Measurements from ENCODE around the gene FNDC8.
"Not testable (repeated sequence)": the region's sequence is repeated elsewhere in the genome, so short reads cannot be mapped to it uniquely, and the experiment has no call there.

FNDC8 gene

DNA sequence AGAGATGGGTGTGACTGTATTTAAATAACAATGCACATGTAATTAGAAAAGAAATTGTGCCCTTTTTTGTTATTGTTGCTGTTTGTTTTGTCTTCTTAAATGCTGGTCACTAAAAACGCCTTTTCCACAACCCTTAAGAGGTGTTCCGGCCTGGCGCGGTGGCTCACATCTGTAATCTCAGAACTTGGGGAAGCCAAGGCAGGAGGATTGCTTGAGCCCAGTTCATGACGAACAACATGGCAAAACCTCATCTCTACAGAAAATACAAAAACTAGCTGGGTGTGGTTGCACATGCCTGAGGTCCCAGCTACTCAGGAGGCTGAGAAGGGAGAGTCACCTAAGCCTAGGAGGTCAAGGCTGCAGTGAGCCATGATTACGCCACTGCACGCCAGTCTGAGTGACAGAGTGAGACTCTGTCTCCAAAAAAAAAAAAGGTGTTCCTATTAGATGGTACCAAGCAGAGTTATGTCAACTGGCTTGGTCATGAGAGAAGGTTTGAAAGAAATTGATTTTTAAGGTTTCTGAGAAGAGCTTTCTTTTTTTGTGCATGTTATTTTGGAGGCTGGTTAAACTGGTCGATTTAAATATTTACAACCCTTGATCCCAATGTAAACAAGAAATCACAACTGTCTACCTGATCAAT, 34.4 kb upstream of the FNDC8 start:
- peaks cover 17% of the 10 kb centered on the region for H3K36me3 Mint-ChIP-seq (ENCODE audit: insufficient read depth)
- peaks cover 40 to 60% of the 10 kb centered on the region in 2 donors for H3K4me1 Mint-ChIP-seq (ENCODE audit: low read depth in 2 of 2)
- peak overlapping the region; percentile 96 to 99 for H3K27ac Mint-ChIP-seq
- H3K4me3 Mint-ChIP-seq, result peak overlapping the region; percentile 94 to 97
- DNase-seq (no peak), ATAC-seq (replicated peaks) (no peak)
- H3K9me3 Mint-ChIP-seq, result no peaks in the 10 kb centered on the region
- no peaks in the 10 kb centered on the region for H3K27me3 Mint-ChIP-seq

DNA sequence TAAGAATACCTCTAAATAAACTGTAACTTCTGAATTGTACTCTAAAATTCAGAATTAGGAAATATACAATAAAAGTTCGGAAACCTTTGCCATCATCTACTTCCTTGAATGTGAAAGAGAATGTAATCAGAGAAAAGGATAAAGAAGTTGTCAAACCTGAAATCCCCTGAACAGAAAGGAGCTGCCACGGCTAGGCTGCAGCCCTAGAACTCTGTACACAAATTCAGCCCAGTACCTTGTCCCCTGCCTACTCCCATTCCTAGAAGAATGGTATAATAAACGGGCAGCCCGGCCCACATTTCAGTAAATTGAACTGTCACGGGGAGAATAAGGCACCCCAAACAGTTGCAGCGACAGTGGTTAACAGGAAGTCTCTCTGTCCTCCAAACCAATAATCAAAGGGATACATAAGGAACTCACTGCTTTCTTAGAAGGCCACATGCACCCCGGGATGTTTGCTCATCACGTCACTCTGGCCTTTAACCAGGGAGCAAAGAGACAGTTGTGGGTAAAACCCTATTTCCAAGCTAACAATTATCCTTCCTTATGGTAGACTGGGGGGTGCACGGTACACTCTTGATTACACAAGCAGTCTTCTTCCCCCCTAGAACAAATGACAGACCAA, 33.6 kb upstream of the FNDC8 start:
- Mint-ChIP-seq H3K27me3 (no peaks in the 10 kb centered on the region), H3K36me3 (ENCODE audit: insufficient read depth) (peaks cover 17% of the 10 kb centered on the region), H3K9me3 (no peaks in the 10 kb centered on the region), H3K4me3 (peak overlapping the region; percentile 94 to 97), H3K4me1 (ENCODE audit: low read depth in 2 of 2) (peaks cover 36 to 52% of the 10 kb centered on the region in 2 donors), H3K27ac (peak overlapping the region; percentile 96 to 99)
- peak; percentile 11 to 26 (median 16) for DNase-seq
- no peak for ATAC-seq (replicated peaks)

DNA sequence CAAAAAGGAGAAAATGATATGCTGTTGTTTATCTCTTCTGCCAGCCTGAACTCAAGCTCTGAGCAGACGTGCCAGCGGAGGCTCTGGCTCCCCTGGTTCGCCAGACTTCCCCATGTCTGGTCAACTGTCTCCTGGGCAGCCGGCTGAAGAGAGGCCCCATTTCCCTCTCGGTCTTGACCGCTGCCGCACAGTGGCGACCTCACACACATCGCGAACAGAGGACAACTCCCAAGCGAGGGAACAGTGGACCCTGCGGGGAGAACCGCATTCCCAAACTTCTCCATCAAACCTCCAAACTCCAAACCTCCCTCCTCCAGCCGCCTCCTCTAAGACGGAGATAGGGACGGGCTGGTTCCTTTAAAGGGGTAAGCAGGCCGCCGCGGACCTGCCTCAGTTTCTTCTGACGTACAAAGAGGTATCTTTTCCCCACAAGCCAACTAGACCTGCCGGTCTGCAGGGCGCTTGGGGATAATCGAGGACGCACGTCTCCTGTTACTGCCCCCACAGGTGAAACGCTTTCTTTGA, 33.0 kb upstream of the FNDC8 start:
- Mint-ChIP-seq H3K27me3 (no peaks in the 10 kb centered on the region), H3K4me3 (peak overlapping the region; percentile 94 to 97), H3K27ac (peak overlapping the region; percentile 96 to 99), H3K4me1 (ENCODE audit: low read depth in 2 of 2) (peaks cover 31 to 46% of the 10 kb centered on the region in 2 donors), H3K9me3 (no peaks in the 10 kb centered on the region), H3K36me3 (ENCODE audit: insufficient read depth) (peaks cover 17% of the 10 kb centered on the region)
- ATAC-seq (replicated peaks), result peak; percentile 1
- DNase-seq, result peak in 2 of 3 experiments; percentile 9 to 24

- Mint-ChIP-seq H3K27ac (peak overlapping the region; percentile 96 to 99), H3K9me3 (no peaks in the 10 kb centered on the region), H3K4me3 (peak overlapping the region; percentile 94 to 97), H3K27me3 (no peaks in the 10 kb centered on the region), H3K4me1 (ENCODE audit: low read depth in 2 of 2) (peaks cover 29 to 40% of the 10 kb centered on the region in 2 donors), H3K36me3 (ENCODE audit: insufficient read depth) (peaks cover 17% of the 10 kb centered on the region)
- ATAC-seq (replicated peaks) (peak; percentile 82), DNase-seq (peak; percentile 85 to 91 (median 89))
Measured at GRCh38 chr17:35088881-35089585, 32.4 kb upstream of the FNDC8 start.

DNA sequence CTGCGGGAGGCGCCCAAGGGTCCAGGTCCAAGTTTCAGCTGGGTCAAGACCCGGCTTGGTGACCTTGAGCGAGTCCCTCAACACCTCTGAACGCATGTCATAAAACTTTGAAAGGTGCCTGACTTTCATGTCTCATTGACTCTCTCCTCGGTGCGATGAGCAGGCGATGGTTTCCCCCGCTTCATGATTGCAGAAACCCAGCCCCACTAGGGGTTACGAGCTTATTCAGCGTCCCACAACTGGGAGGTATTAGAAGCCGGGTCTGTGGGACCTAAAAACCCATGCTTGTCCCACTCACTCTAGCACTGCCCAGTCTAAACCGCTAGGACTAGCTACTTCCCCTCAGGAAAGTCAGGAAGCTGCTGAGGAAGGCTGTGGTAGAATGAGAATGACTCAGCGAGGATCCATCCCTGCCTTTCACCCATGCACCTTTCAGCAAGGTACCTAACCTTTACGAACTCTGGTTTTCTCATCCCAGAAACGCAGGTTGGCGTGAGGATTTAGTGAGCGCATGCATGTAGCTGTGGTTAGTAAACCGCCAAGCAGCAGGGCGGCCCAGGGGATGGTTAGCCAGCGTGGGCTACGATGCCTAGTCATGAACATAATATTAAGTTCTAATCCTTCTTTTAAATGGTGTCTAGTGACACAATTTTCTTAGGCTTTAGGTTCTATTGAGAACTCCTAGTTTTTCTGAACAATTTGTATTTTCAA, 31.7 kb upstream of the FNDC8 start:
- DNase-seq (no peak), ATAC-seq (replicated peaks) (peak; percentile 24)
- Mint-ChIP-seq H3K27me3 (no peaks in the 10 kb centered on the region), H3K4me1 (ENCODE audit: low read depth in 2 of 2) (peaks cover 29 to 38% of the 10 kb centered on the region in 2 donors), H3K9me3 (no peaks in the 10 kb centered on the region), H3K4me3 (peak overlapping the region; percentile 94 to 97), H3K36me3 (ENCODE audit: insufficient read depth) (peaks cover 17% of the 10 kb centered on the region), H3K27ac (peak overlapping the region; percentile 93 to 99)

GRCh38 chr17:35090707-35091106, 30.7 kb upstream of the FNDC8 start:
- peaks cover 17% of the 10 kb centered on the region for H3K36me3 Mint-ChIP-seq (ENCODE audit: insufficient read depth)
- peak overlapping the region in 1 of 2 donors; percentile 19 for H3K4me3 Mint-ChIP-seq
- DNase-seq; H3K9me3 Mint-ChIP-seq; ATAC-seq (replicated peaks); H3K27me3 Mint-ChIP-seq: not testable (repeated sequence)
- peaks cover 26 to 29% of the 10 kb centered on the region in 2 donors for H3K4me1 Mint-ChIP-seq (ENCODE audit: low read depth in 2 of 2)
- peak overlapping the region in 1 of 2 donors; percentile 93 for H3K27ac Mint-ChIP-seq

- ATAC-seq (replicated peaks), result no peak
- Mint-ChIP-seq H3K4me1 (ENCODE audit: low read depth in 2 of 2) (peaks cover 0 to under 1% of the 10 kb centered on the region in 2 donors), H3K9me3 (no peaks in the 10 kb centered on the region), H3K4me3 (no peak overlapping the region), H3K36me3 (ENCODE audit: insufficient read depth) (peaks cover 3% of the 10 kb centered on the region), H3K27ac (no peak overlapping the region), H3K27me3 (no peaks in the 10 kb centered on the region)
- no peak for DNase-seq
Measured at GRCh38 chr17:35094902-35095301, 26.5 kb upstream of the FNDC8 start.

DNA sequence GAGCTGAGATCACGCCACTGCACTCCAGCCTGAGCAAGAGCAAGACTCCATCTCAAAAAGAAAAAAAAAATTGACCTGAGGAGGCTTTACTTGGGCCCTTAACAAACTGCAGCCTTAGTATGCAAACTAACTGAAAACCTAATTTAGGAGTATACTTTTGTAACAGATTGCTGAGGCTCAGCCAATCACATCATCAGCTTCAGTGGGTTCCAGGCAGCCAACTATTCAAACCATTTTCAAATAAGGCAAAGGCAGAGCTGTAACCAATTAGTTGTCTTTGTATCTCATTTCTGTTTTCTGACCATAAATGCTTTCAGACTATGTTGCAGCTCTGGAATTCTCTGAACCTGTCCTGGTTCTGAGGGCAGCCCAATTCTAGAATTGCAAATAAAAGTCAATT, 25.7 kb upstream of the FNDC8 start:
- Mint-ChIP-seq H3K27me3 (no peaks in the 10 kb centered on the region), H3K27ac (no peak overlapping the region), H3K4me3 (no peak overlapping the region), H3K9me3 (no peaks in the 10 kb centered on the region), H3K36me3 (ENCODE audit: insufficient read depth) (peaks cover 7% of the 10 kb centered on the region), H3K4me1 (ENCODE audit: low read depth in 2 of 2) (no peaks in the 10 kb centered on the region)
- no peak for ATAC-seq (replicated peaks)
- no peak for DNase-seq

- H3K27ac Mint-ChIP-seq, result no peak overlapping the region
- DNase-seq, result no peak
- peaks cover 10% of the 10 kb centered on the region for H3K36me3 Mint-ChIP-seq (ENCODE audit: insufficient read depth)
- no peak overlapping the region for H3K4me3 Mint-ChIP-seq
- H3K9me3 Mint-ChIP-seq, result no peaks in the 10 kb centered on the region
- no peak for ATAC-seq (replicated peaks)
- H3K27me3 Mint-ChIP-seq, result no peaks in the 10 kb centered on the region
- H3K4me1 Mint-ChIP-seq (ENCODE audit: low read depth in 2 of 2), result no peaks in the 10 kb centered on the region
Measured at GRCh38 chr17:35097776-35098175, 23.6 kb upstream of the FNDC8 start.

DNA sequence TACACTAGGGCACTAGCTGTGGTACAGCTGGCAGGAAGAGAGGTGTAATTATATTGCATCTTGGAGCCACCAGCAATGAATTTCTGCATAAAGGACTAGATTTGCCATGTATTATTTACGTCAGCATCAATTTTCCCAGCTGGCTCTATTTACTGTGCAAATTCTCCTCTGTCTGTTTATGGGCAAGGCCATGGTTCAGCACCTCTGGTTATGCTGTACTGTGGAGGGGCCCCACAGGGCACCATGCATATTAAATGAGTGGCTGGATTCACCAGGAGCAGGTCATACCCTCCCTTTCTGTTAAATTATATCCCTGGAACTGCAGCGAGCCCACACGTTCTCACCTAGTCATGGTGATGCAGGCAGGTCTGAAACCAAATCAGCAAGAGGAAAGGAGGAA, 21.5 kb upstream of the FNDC8 start:
- ATAC-seq (replicated peaks), result no peak
- Mint-ChIP-seq H3K4me1 (ENCODE audit: low read depth in 2 of 2) (no peaks in the 10 kb centered on the region), H3K27ac (no peak overlapping the region), H3K4me3 (no peak overlapping the region), H3K27me3 (no peaks in the 10 kb centered on the region), H3K9me3 (no peaks in the 10 kb centered on the region), H3K36me3 (ENCODE audit: insufficient read depth) (peaks cover 10% of the 10 kb centered on the region)
- no peak for DNase-seq

DNA sequence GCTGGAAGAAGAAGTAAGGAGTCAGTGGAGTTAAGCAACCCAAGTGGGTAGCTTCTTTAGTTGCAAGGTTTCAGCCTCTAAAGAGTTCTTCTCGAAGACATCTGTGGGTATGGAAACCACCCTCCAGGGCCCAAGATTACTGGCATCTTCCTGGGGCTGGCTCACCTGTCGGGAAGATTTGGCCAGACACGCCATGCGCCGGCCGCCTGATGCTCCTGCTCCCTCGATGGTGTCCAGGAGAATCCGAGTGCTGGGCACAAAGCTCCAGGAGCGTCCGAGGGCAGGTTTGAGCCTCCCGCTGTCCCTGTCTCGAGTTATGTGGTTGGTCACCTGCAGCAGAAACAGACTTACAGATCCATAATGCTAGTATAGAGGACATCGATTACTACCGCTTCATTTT, 20.4 kb upstream of the FNDC8 start:
- no peak for DNase-seq
- peak overlapping the region in 1 of 2 donors; percentile 62 for H3K27ac Mint-ChIP-seq
- no peak for ATAC-seq (replicated peaks)
- no peaks in the 10 kb centered on the region for H3K27me3 Mint-ChIP-seq
- no peaks in the 10 kb centered on the region for H3K9me3 Mint-ChIP-seq
- peaks cover 14% of the 10 kb centered on the region for H3K36me3 Mint-ChIP-seq (ENCODE audit: insufficient read depth)
- H3K4me3 Mint-ChIP-seq, result no peak overlapping the region
- H3K4me1 Mint-ChIP-seq (ENCODE audit: low read depth in 2 of 2), result no peaks in the 10 kb centered on the region

DNA sequence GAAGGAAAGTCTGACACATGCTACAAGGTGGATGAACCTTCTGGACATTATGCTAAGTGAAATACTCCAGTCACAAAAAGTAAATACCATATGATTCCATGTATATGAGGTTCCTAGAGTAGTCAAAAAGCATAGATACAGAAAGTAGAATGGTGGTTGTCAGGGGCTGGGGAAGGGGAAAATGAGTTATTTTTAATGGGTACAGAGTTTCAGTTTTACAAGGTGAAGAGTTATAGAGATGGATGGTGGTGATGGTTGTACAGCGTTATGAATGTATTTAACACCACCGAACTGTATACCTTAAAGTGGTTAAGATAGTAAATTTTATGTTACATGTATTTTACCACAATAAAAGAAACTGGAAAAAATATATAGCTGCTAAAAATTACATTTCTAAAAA, 19.7 kb upstream of the FNDC8 start:
- H3K27ac Mint-ChIP-seq, result peak overlapping the region in 1 of 2 donors; percentile 62
- ATAC-seq (replicated peaks) (no peak), DNase-seq (no peak)
- H3K36me3 Mint-ChIP-seq (ENCODE audit: insufficient read depth), result peaks cover 16% of the 10 kb centered on the region
- no peaks in the 10 kb centered on the region for H3K9me3 Mint-ChIP-seq
- H3K27me3 Mint-ChIP-seq, result no peaks in the 10 kb centered on the region
- H3K4me3 Mint-ChIP-seq, result no peak overlapping the region
- peaks cover 0 to 6% of the 10 kb centered on the region in 2 donors for H3K4me1 Mint-ChIP-seq (ENCODE audit: low read depth in 2 of 2)

DNA sequence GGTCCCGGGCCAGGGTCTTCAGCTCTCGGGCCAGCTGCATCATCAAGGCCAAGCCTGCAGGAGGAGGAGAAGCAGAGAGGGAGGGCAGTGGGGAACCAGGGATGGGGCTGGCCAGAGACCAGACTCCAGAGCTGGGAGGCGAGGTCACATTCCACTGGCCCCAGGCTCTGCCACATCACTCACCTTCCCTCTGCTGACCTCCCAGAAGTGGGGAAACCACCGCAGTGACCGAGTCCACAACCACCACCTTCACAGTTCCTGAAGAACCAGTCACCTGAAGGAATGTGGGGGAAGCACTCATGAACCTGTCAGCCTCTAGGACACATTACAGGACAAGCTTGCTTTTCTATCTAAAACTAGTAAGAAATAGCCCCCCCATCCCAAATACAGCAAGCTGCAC, 18.1 kb upstream of the FNDC8 start:
- peaks cover 20% of the 10 kb centered on the region for H3K36me3 Mint-ChIP-seq (ENCODE audit: insufficient read depth)
- ATAC-seq (replicated peaks) (no peak), DNase-seq (no peak)
- H3K4me1 Mint-ChIP-seq (ENCODE audit: low read depth in 2 of 2), result peaks cover 0 to 6% of the 10 kb centered on the region in 2 donors
- no peaks in the 10 kb centered on the region for H3K27me3 Mint-ChIP-seq
- no peak overlapping the region for H3K27ac Mint-ChIP-seq
- H3K9me3 Mint-ChIP-seq, result no peaks in the 10 kb centered on the region
- no peak overlapping the region for H3K4me3 Mint-ChIP-seq

Measured in effector memory CD8-positive, alpha-beta T cell (primary cell).